ENCODE results near the gene CBARP. TPM values are rescaled to one million over a fixed set of nuclear protein-coding genes. Genes with fewer than 3 reads are reported as not detected.

Gene CBARP
- total and polyA plus RNA-seq, 9 of the 15 experiments (the other 6 are each of a cell fraction or from before 2014, with no cell fraction given), result 0.03 to 8.9 (median 1.2) TPM; not detected in 1

DNA sequence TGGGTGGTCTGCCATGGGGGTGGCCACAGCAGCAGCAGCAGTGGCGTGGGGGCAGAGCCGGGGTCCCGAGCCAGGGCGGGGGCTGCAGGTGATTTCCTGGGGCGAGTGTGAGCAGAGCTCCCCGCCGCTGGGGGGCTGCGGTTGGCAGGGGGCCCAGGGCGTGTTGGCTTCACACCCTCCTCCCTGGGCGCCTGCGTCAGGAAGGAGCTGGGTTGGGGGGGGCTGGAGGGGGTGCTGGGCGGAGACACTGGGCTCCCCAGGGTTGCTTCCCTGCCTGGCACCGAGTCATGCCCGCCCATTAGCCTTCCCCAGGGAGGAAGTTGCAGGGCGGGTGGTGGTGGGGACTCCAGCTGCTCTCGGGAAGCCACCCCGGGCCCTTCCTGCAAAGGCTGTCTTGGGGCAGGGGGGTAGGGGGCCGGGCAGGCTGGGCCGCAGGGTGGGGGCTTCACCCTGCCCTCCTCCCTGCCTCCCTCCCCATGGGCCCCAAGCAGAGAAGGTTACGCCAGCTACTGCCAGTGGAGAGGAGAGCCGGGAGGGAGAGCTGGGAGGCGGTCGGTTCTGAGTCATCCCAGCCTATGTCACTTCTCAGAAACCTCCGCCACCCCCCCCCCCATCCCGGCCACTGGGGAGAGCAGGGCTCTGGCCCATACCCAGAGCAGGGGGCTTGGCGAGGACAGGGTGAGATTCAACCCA, 15.2 kb upstream of the CBARP start (continued):
- 0 out of 2 replicates have a peak, but pooled peaks have one; percentile 34 for TF ChIP-seq HDAC2 (IDR thresholded peaks at IDR 0.05)
- no peak for TF ChIP-seq ZNF316 (IDR thresholded peaks at IDR 0.05)
- no peak for TF ChIP-seq NCOR1 (IDR thresholded peaks at IDR 0.05)
- TF ChIP-seq MCM5 (IDR thresholded peaks at IDR 0.05; ENCODE audit: low read depth), result no peak
- no peak for TF ChIP-seq POLR2B (IDR thresholded peaks at IDR 0.05; ENCODE audit: low read depth, partially characterized antibody)
- no peak for TF ChIP-seq ZNF785 (CRISPR knock-in tag; IDR thresholded peaks at IDR 0.05)
- peak; percentile 71 for TF ChIP-seq ATF7 (IDR thresholded peaks at IDR 0.05)
- no peak for TF ChIP-seq RBBP5 (IDR thresholded peaks at IDR 0.05; ENCODE audit: borderline replicate concordance, insufficient read depth, low read length, poor library complexity, severe bottlenecking)
- peak; percentile 26; the same call in 1 of the 2 replicates for TF ChIP-seq MYNN (IDR thresholded peaks at IDR 0.05)
- TF ChIP-seq MYNN (CRISPR knock-in tag; IDR thresholded peaks at IDR 0.05), result no peak
- TF ChIP-seq ZNF263 (CRISPR knock-in tag; IDR thresholded peaks at IDR 0.05; ENCODE audit: borderline replicate concordance), result peak; percentile 39; the same call in 1 of the 2 replicates
- peak; percentile 3; the same call in 1 of the 2 replicates for TF ChIP-seq RBFOX2 (IDR thresholded peaks at IDR 0.05; ENCODE audit: low read depth, low read length)
- TF ChIP-seq SOX6 (IDR thresholded peaks at IDR 0.05), result 0 out of 2 replicates have a peak, but pooled peaks have one; percentile 27
- no peak for TF ChIP-seq HLTF (IDR thresholded peaks at IDR 0.05)
- TF ChIP-seq RBM15 (IDR thresholded peaks at IDR 0.05; ENCODE audit: insufficient read depth, low read length), result no peak
- TF ChIP-seq EZH2 (IDR thresholded peaks at IDR 0.05; ENCODE audit: borderline replicate concordance, low read depth, low read length), result no peak
- TF ChIP-seq, protein P1, sequence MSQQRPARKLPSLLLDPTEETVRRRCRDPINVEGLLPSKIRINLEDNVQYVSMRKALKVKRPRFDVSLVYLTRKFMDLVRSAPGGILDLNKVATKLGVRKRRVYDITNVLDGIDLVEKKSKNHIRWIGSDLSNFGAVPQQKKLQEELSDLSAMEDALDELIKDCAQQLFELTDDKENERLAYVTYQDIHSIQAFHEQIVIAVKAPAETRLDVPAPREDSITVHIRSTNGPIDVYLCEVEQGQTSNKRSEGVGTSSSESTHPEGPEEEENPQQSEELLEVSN (IDR thresholded peaks at IDR 0.05; ENCODE audit: borderline replicate concordance in 1 of 2, extremely low read depth in 1 of 2, insufficient read depth in 1 of 2, insufficient read length in 1 of 2, low read depth in 1 of 2, low read length in 1 of 2, poor library complexity in 1 of 2, severe bottlenecking in 1 of 2), result peak in 1 of 2 experiments; percentile 12
- TF ChIP-seq ZNF174 (CRISPR knock-in tag; IDR thresholded peaks at IDR 0.05), result no peak
- TF ChIP-seq ETV1 (tag; conservative IDR thresholded peaks at IDR 0.05; ENCODE audit: low read depth), result no peak
- TF ChIP-seq ZNF354B (CRISPR knock-in tag; IDR thresholded peaks at IDR 0.05), result no peak
- TF ChIP-seq ZNF347 (CRISPR knock-in tag; IDR thresholded peaks at IDR 0.05; ENCODE audit: low read depth), result no peak
- TF ChIP-seq, protein P2, sequence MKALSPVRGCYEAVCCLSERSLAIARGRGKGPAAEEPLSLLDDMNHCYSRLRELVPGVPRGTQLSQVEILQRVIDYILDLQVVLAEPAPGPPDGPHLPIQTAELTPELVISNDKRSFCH (CRISPR knock-in tag; IDR thresholded peaks at IDR 0.05), result no peak
- TF ChIP-seq, protein P2 (tag; IDR thresholded peaks at IDR 0.05), result no peak
- TF ChIP-seq MTA2 (IDR thresholded peaks at IDR 0.05; ENCODE audit: low read depth), result no peak
- TF ChIP-seq, protein P3, sequence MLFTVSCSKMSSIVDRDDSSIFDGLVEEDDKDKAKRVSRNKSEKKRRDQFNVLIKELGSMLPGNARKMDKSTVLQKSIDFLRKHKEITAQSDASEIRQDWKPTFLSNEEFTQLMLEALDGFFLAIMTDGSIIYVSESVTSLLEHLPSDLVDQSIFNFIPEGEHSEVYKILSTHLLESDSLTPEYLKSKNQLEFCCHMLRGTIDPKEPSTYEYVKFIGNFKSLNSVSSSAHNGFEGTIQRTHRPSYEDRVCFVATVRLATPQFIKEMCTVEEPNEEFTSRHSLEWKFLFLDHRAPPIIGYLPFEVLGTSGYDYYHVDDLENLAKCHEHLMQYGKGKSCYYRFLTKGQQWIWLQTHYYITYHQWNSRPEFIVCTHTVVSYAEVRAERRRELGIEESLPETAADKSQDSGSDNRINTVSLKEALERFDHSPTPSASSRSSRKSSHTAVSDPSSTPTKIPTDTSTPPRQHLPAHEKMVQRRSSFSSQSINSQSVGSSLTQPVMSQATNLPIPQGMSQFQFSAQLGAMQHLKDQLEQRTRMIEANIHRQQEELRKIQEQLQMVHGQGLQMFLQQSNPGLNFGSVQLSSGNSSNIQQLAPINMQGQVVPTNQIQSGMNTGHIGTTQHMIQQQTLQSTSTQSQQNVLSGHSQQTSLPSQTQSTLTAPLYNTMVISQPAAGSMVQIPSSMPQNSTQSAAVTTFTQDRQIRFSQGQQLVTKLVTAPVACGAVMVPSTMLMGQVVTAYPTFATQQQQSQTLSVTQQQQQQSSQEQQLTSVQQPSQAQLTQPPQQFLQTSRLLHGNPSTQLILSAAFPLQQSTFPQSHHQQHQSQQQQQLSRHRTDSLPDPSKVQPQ (CRISPR knock-in tag; IDR thresholded peaks at IDR 0.05; ENCODE audit: borderline replicate concordance), result no peak
- TF ChIP-seq ESRRA (IDR thresholded peaks at IDR 0.05; ENCODE audit: borderline replicate concordance, low read depth), result no peak
- TF ChIP-seq NBN (IDR thresholded peaks at IDR 0.05; ENCODE audit: low read depth), result 0 out of 2 replicates have a peak, but pooled peaks have one; percentile 34

Data from K562 (cell line).